ENCODE data around the gene MCC. TPM values are rescaled to one million over a fixed set of nuclear protein-coding genes. Genes with fewer than 3 reads are reported as not detected.

The MCC gene
- total RNA-seq, 1 experiment from 2014 or later, result 7.6 TPM

DNA sequence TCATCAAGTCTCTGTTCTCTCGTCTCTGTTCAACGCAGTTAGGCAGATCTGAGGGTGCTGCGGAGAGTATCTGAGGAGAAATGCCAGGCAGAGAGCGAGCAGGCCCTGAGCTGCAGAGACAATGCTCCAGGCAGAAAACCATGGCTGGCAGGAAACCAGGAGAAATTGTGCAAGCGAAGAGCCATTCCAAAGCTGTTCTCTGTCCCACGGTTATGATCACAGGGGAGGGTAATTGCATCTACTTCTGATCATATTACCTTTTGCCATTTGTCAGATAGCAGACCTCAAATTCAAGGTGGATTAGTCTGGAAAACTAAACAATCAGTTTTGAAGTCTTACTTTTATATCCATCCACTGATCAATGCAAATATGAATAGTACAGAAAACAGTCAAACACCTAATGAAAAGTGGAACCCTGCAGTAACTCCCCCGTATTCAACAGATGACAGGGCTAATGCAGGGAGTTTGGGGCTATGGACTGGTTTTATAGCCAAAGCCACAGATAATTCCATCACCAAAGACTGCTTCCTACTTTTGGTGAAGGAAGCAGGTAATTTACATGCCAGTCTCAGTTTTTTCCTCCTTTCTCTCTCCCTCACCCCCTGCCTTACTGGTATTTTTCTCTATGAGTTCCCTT, 283.6 kb downstream of the MCC start:
- peaks cover 14% of the 10 kb centered on the region; the same call in 1 of the 2 replicates for H3K4me1 ChIP-seq (ENCODE audit: insufficient read depth, low read length)
- H4K91ac ChIP-seq (ENCODE audit: insufficient read length, low read depth, low read length), result no peak overlapping the region
- DNase-seq, result no peak
- no peaks in the 10 kb centered on the region for H3K27me3 ChIP-seq (ENCODE audit: insufficient read depth, low read length)
- no peaks in the 10 kb centered on the region for H3K79me2 ChIP-seq (ENCODE audit: insufficient read depth, low read length)
- H3K4me1 Mint-ChIP-seq, result peaks cover 53 to 62% of the 10 kb centered on the region in 2 experiments
- no peak overlapping the region for H3K4ac ChIP-seq (ENCODE audit: low read depth, low read length)
- H4K5ac ChIP-seq (ENCODE audit: insufficient read length, low read depth, low read length), result no peak overlapping the region
- no peaks in the 10 kb centered on the region for H3K36me3 Mint-ChIP-seq (ENCODE audit: insufficient read depth in 1 of 3, low read depth in 3 of 3)
- H3K56ac ChIP-seq (ENCODE audit: insufficient read length, low read depth, low read length), result no peak overlapping the region
- WGBS (ENCODE audit: extremely low coverage, insufficient read length, low lambda C conversion rate), result no CpG with 5 or more reads among the region's 7 CpGs
- no peak overlapping the region for H3K9ac ChIP-seq (ENCODE audit: extremely low read depth, insufficient read length, low read length)
- no peak overlapping the region for H4K8ac ChIP-seq (replicated peaks; ENCODE audit: insufficient read length, low read depth, low read length)
- no peak overlapping the region for H3K4me2 ChIP-seq (ENCODE audit: insufficient read depth, insufficient read length, low read length)
- H3K23me2 ChIP-seq (ENCODE audit: insufficient read length, low read depth, low read length, poor library complexity, severe bottlenecking), result no peaks in the 10 kb centered on the region
- H3K4me3 Mint-ChIP-seq, result no peak overlapping the region
- H3T11ph ChIP-seq (ENCODE audit: low read length), result no peak overlapping the region
- peak overlapping the region in 1 of 3 experiments; percentile 84; a peak in 1 of 7 replicates for H3K27ac Mint-ChIP-seq
- no peaks in the 10 kb centered on the region for H3K27me3 Mint-ChIP-seq (ENCODE audit: low read depth)
- no peaks in the 10 kb centered on the region for H3K79me1 ChIP-seq (ENCODE audit: insufficient read depth, low read depth, low read length, poor library complexity, severe bottlenecking)
- no peak overlapping the region for H2BK15ac ChIP-seq (ENCODE audit: low read depth, low read length)
- TF ChIP-seq, protein P1, sequence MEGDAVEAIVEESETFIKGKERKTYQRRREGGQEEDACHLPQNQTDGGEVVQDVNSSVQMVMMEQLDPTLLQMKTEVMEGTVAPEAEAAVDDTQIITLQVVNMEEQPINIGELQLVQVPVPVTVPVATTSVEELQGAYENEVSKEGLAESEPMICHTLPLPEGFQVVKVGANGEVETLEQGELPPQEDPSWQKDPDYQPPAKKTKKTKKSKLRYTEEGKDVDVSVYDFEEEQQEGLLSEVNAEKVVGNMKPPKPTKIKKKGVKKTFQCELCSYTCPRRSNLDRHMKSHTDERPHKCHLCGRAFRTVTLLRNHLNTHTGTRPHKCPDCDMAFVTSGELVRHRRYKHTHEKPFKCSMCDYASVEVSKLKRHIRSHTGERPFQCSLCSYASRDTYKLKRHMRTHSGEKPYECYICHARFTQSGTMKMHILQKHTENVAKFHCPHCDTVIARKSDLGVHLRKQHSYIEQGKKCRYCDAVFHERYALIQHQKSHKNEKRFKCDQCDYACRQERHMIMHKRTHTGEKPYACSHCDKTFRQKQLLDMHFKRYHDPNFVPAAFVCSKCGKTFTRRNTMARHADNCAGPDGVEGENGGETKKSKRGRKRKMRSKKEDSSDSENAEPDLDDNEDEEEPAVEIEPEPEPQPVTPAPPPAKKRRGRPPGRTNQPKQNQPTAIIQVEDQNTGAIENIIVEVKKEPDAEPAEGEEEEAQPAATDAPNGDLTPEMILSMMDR (conservative IDR thresholded peaks at IDR 0.05), result no peak
- no peak overlapping the region for H3K27ac ChIP-seq (ENCODE audit: insufficient read length, low read depth, low read length)
- no peak overlapping the region for H2BK12ac ChIP-seq (ENCODE audit: insufficient read length, low read depth, low read length)
- no peak overlapping the region for H2BK20ac ChIP-seq (ENCODE audit: low read depth, low read length, poor library complexity, severe bottlenecking)
- no peaks in the 10 kb centered on the region for H3K9me3 Mint-ChIP-seq
- no peak overlapping the region for H2AFZ ChIP-seq (ENCODE audit: low read length)
- no peaks in the 10 kb centered on the region for H3K9me3 ChIP-seq (ENCODE audit: control insufficient read depth, low read depth, low read length)
- H3K23ac ChIP-seq (ENCODE audit: insufficient read length, low read depth, low read length), result no peak overlapping the region
- H3K14ac ChIP-seq (ENCODE audit: insufficient read depth, low read length), result no peak overlapping the region
- no peak overlapping the region for H2BK5ac ChIP-seq (ENCODE audit: insufficient read length, low read length)
- no peak overlapping the region for H2AK5ac ChIP-seq (ENCODE audit: insufficient read length, low read length)
- no peaks in the 10 kb centered on the region for H4K20me1 ChIP-seq (ENCODE audit: control insufficient read depth, insufficient read depth, insufficient read length)
- no peak overlapping the region for H3K18ac ChIP-seq (ENCODE audit: insufficient read length, low read depth, low read length)
- H2BK120ac ChIP-seq (ENCODE audit: low read depth, low read length, poor library complexity, severe bottlenecking), result no peak overlapping the region

Measured in H9 (cell line).